Endodermal cell (in vitro differentiated cells): ENCODE data around the gene PPA1. TPM values are rescaled to one million over a fixed set of nuclear protein-coding genes. Genes with fewer than 3 reads are reported as not detected.
A peak's percentile ranks its signal among the peaks of the same experiment; 100 is the strongest.

Experiments
- DNase-seq: peaks from one replicate; pipeline ENCODE4 v3.0.0-alpha.2; 2017
- H3K27ac ChIP-seq: 2 replicates; pipeline ENCODE4 v1.5.1; 2013; ENCODE audit warnings: mild to moderate bottlenecking, low read depth, low read length, moderate library complexity
- H3K27me3 ChIP-seq: 2 replicates; pipeline ENCODE4 v1.6.1; 2013; ENCODE audit warnings: mild to moderate bottlenecking, low read length, moderate library complexity; ENCODE audit not compliant: insufficient read depth, control insufficient read depth, poor library complexity, severe bottlenecking
- H3K36me3 ChIP-seq: 2 replicates; pipeline ENCODE4 v1.7.0; 2013; ENCODE audit warnings: mild to moderate bottlenecking, low read length, moderate library complexity; ENCODE audit not compliant: control insufficient read depth, insufficient read depth
- H3K4me1 ChIP-seq: one replicate; pipeline ENCODE4 v1.7.0; 2013; ENCODE audit warnings: low read length; ENCODE audit not compliant: control insufficient read depth, insufficient read depth
- H3K4me3 ChIP-seq: 2 replicates; pipeline ENCODE4 v1.5.1; 2013; ENCODE audit warnings: mild to moderate bottlenecking, low read length, moderate library complexity
- H3K9ac ChIP-seq: 2 replicates; pipeline ENCODE4 v1.6.1; 2013; ENCODE audit warnings: mild to moderate bottlenecking, low read length, moderate library complexity; ENCODE audit not compliant: poor library complexity, severe bottlenecking; ENCODE audit errors: extremely low read depth
- H3K9me3 ChIP-seq: 2 replicates; pipeline ENCODE4 v1.6.1; 2013; ENCODE audit warnings: mild to moderate bottlenecking, low read length, moderate library complexity; ENCODE audit not compliant: control insufficient read depth
- H3K27ac Mint-ChIP-seq: 2 replicates; pipeline ENCODE4 v1.8.0; 2020; ENCODE audit warnings: mixed read lengths
- H3K27me3 Mint-ChIP-seq: 2 replicates; pipeline ENCODE4 v1.8.0; 2021; ENCODE audit warnings: mild to moderate bottlenecking, mixed read lengths; ENCODE audit not compliant: insufficient read depth
- H3K36me3 Mint-ChIP-seq: 2 replicates; pipeline ENCODE4 v1.8.0; 2020; ENCODE audit warnings: low read depth, mixed read lengths
- H3K4me1 Mint-ChIP-seq: 2 replicates; pipeline ENCODE4 v1.8.0; 2020; ENCODE audit warnings: mixed read lengths
- H3K4me3 Mint-ChIP-seq: 2 replicates; pipeline ENCODE4 v1.8.0; 2020; ENCODE audit warnings: mild to moderate bottlenecking, moderate library complexity, mixed read lengths
- H3K9me3 Mint-ChIP-seq: 2 replicates; pipeline ENCODE4 v1.8.0; 2020; ENCODE audit warnings: mild to moderate bottlenecking, mixed read lengths
- CTCF ChIP-seq: fragments of 200-600 bp; sonication (generic); conservative IDR thresholded peaks from 2 replicates; pipeline ENCODE4 v1.5.0; 2021; ENCODE audit warnings: antibody characterized with exemption, mild to moderate bottlenecking
- WGBS, 2 experiments: methylation state at CpG; one replicate each; pipeline versions ENCODE4 v1.1.5 to v1.1.7; 2013; ENCODE audit warnings: missing lambda C conversion rate in 2 of 2, mixed read lengths in 1 of 2; ENCODE audit not compliant: insufficient coverage in 1 of 2, insufficient read length in 1 of 2; 5-methylcytosine and 5-hydroxymethylcytosine counted together
- total RNA-seq, 2 donors: library from RNA; stranded (reverse); fragmentation: NEBNext Ultra II Directional in 1 of 2; extraction: Animal tissue kit (Norgen Biotek cat#: 25700) in 1 of 2; gene quantifications; 2 replicates in 1 of 2; 3 replicates in 1 of 2; pipeline ENCODE4 v1.2.1, GENCODE V29; 2021

PPA1 gene
- total RNA-seq, 2 donors from 2014 or later: 63.3 to 72.1 TPM

- Histone ChIP-seq H3K4me3 (no peak overlapping the region), H3K4me1 (no peaks in the 10 kb centered on the region), H3K9ac (no peak overlapping the region), H3K9me3 (no peaks in the 10 kb centered on the region), H3K27ac (no peak overlapping the region), H3K27me3 (no peaks in the 10 kb centered on the region), H3K36me3 (peaks cover 57% of the 10 kb centered on the region)
- no peak overlapping the region for H3K4me3 Mint-ChIP-seq
- no peak overlapping the region for H3K27ac Mint-ChIP-seq
- DNase-seq: peak; percentile 59
- peaks cover 37% of the 10 kb centered on the region for H3K36me3 Mint-ChIP-seq
- H3K27me3 Mint-ChIP-seq: no peaks in the 10 kb centered on the region
- no peaks in the 10 kb centered on the region for H3K4me1 Mint-ChIP-seq
- WGBS, 2 experiments: 90 to 100% methylated on average over 2 to 5 of the region's 5 CpGs
- H3K9me3 Mint-ChIP-seq: no peaks in the 10 kb centered on the region
- peak; percentile 58 for TF ChIP-seq CTCF
Observed at GRCh38 chr10:70198696-70199466, 34.3 kb downstream of the PPA1 start.

GRCh38 chr10:70197235-70197945, 35.8 kb downstream of the PPA1 start:
- WGBS, 2 experiments: 93 to 94% methylated on average over 3 to 7 of the region's 7 CpGs
- Histone ChIP-seq H3K27ac (no peak overlapping the region), H3K36me3 (peaks cover 43% of the 10 kb centered on the region), H3K4me3 (no peak overlapping the region), H3K27me3 (no peaks in the 10 kb centered on the region), H3K9ac (no peak overlapping the region), H3K4me1 (no peaks in the 10 kb centered on the region), H3K9me3 (no peaks in the 10 kb centered on the region)
- TF ChIP-seq CTCF: no peak
- no peak for DNase-seq
- Mint-ChIP-seq H3K9me3 (no peaks in the 10 kb centered on the region), H3K27ac (peak overlapping the region; percentile 44), H3K4me1 (no peaks in the 10 kb centered on the region), H3K4me3 (no peak overlapping the region), H3K27me3 (no peaks in the 10 kb centered on the region), H3K36me3 (peaks cover 29% of the 10 kb centered on the region)

- Histone ChIP-seq H3K9me3 (no peaks in the 10 kb centered on the region), H3K36me3 (peaks cover 4% of the 10 kb centered on the region), H3K9ac (no peak overlapping the region), H3K27me3 (peaks cover 12% of the 10 kb centered on the region), H3K4me3 (no peak overlapping the region), H3K27ac (no peak overlapping the region), H3K4me1 (no peaks in the 10 kb centered on the region)
- Mint-ChIP-seq H3K9me3 (no peaks in the 10 kb centered on the region), H3K27me3 (no peaks in the 10 kb centered on the region), H3K4me1 (peaks cover 2% of the 10 kb centered on the region), H3K36me3 (peaks cover 8% of the 10 kb centered on the region), H3K4me3 (no peak overlapping the region), H3K27ac (no peak overlapping the region)
- DNase-seq: no peak
- no peak for TF ChIP-seq CTCF
- 92 to 97% methylated on average over 7 of the region's 7 CpGs for WGBS, 2 experiments
Observed at GRCh38 chr10:70193391-70193844, 39.8 kb downstream of the PPA1 start.
